Kidney (tissue), 14 donors: ENCODE data around the gene MPHOSPH9. TPM values are rescaled to one million over a fixed set of nuclear protein-coding genes. Genes with fewer than 3 reads are reported as not detected.

Source experiments
- DNase-seq, 5 donors: peaks; one replicate each; pipeline ENCODE4 v3.0.0-alpha.2; 2013 to 2020
- FAIRE-seq: peaks from 2 replicates; lab custom pipeline; 2012; peaks lifted over from hg19 to GRCh38; lab: Jason Lieb, UNC
- H3K27ac ChIP-seq, 2 donors: one replicate each; pipeline ENCODE4 v1.7.0; 2013; ENCODE audit warnings: low read depth in 2 of 2, low read length in 2 of 2, inconsistent platforms in 1 of 2
- H3K27me3 ChIP-seq: one replicate; pipeline ENCODE4 v1.7.1; 2013; ENCODE audit warnings: low read length, inconsistent platforms; ENCODE audit not compliant: control insufficient read depth, insufficient read depth
- H3K36me3 ChIP-seq, 3 donors: one replicate each; pipeline versions ENCODE4 v1.7.0 to v1.7.1; 2013; ENCODE audit warnings: low read length in 3 of 3, control low read depth in 1 of 3, inconsistent platforms in 1 of 3; ENCODE audit not compliant: insufficient read depth in 3 of 3, control insufficient read depth in 2 of 3
- H3K4me1 ChIP-seq, 3 donors: one replicate each; pipeline versions ENCODE4 v1.7.0 to v1.7.1; 2013; ENCODE audit warnings: low read length in 3 of 3, inconsistent platforms in 1 of 3, low read depth in 1 of 3; ENCODE audit not compliant: control insufficient read depth in 2 of 3, insufficient read depth in 2 of 3
- H3K4me3 ChIP-seq, 3 donors: one replicate each; pipeline versions ENCODE4 v1.7.0 to v1.8.1; 2013; ENCODE audit warnings: low read length in 3 of 3, control low read depth in 1 of 3, inconsistent platforms in 1 of 3
- H3K9ac ChIP-seq, 3 donors: one replicate each; pipeline versions ENCODE4 v1.7.0 to v1.7.1; 2013; ENCODE audit warnings: low read length in 3 of 3, control low read depth in 1 of 3, inconsistent platforms in 1 of 3
- H3K9me3 ChIP-seq, 3 donors: one replicate each; pipeline versions ENCODE4 v1.7.0 to v1.7.1; 2013; ENCODE audit warnings: low read length in 3 of 3, control low read depth in 1 of 3, inconsistent platforms in 1 of 3; ENCODE audit not compliant: control insufficient read depth in 2 of 3, insufficient read depth in 1 of 3
- intact Hi-C: fragments of 100-400 bp; cut with DNase I; formaldehyde crosslinking; loops from one replicate; pipeline ENCODE4 v1.11.1; 2022
- polyA plus RNA-seq: library from polyadenylated mRNA; stranded (reverse); fragments of 350-450 nt; fragmentation: Illumina TruSeq; extraction: RNeasy Lipid Tissue Mini Kit (QIAGEN cat#74804); gene quantifications from one replicate; pipeline ENCODE4 v1.2.3, GENCODE V29; 2014; ENCODE audit warnings: low read depth, low replicate concordance; ENCODE audit not compliant: insufficient read depth
- total RNA-seq: library from RNA; stranded (reverse); fragmentation: NEBNext Ultra II Directional; extraction: Animal tissue kit (Norgen Biotek cat#: 25700); gene quantifications from one replicate; pipeline ENCODE4 v1.2.1, GENCODE V29; 2021
- TF ChIP-seq, protein P1 (sequence below): IDR thresholded peaks from 3 replicates; pipeline ENCODE4 v1.5.1; 2012; ENCODE audit warnings: mild to moderate bottlenecking, moderate library complexity, borderline replicate concordance; ENCODE audit not compliant: insufficient read depth; ENCODE audit errors: extremely low read depth
- donor health status: control.
- donor health status: control.
- donor health status: control.
- donor health status: control.
- donor health status: control.
- donor health status: DM: yes; HTN: yes; CAD: no.
- donor health status: Normal renal cell carcinoma (clear cell type).

Gene MPHOSPH9
- total and polyA plus RNA-seq, 2 donors from 2014 or later: 7.2 to 25.2 TPM

DNA sequence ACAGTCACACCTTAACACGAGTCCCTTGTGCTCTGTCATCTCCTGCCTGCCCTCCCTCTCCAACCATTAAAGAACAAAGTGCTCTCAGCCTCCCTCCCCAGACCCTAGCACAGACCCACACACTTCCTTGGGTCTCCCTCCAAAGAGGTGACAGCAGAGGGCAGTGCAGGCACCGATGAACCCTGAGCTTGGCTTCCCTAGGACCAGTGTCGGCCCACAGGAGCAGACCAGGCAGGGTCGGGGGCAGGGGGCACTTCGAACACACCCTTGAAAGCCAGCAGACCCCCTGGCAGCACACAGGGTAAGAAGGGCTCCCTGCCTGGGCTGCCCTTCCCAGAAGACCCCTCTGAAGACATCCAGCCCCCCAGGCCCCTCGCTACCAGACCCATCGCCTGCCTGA is 31.7 kb upstream of the MPHOSPH9 start:
- H3K4me1 ChIP-seq: peaks cover 0 to 12% (median 0%) of the 10 kb centered on the region in 3 donors
- H3K27ac ChIP-seq: no peak overlapping the region
- TF ChIP-seq, protein P1, sequence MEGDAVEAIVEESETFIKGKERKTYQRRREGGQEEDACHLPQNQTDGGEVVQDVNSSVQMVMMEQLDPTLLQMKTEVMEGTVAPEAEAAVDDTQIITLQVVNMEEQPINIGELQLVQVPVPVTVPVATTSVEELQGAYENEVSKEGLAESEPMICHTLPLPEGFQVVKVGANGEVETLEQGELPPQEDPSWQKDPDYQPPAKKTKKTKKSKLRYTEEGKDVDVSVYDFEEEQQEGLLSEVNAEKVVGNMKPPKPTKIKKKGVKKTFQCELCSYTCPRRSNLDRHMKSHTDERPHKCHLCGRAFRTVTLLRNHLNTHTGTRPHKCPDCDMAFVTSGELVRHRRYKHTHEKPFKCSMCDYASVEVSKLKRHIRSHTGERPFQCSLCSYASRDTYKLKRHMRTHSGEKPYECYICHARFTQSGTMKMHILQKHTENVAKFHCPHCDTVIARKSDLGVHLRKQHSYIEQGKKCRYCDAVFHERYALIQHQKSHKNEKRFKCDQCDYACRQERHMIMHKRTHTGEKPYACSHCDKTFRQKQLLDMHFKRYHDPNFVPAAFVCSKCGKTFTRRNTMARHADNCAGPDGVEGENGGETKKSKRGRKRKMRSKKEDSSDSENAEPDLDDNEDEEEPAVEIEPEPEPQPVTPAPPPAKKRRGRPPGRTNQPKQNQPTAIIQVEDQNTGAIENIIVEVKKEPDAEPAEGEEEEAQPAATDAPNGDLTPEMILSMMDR: peak; percentile 4
- FAIRE-seq (no peak), DNase-seq (no peak)
- H3K9ac ChIP-seq: no peak overlapping the region
- H3K9me3 ChIP-seq: no peaks in the 10 kb centered on the region
- H3K4me3 ChIP-seq: no peak overlapping the region
- intact Hi-C loops: no loop called here
- H3K36me3 ChIP-seq: peaks cover 4 to 17% (median 14%) of the 10 kb centered on the region in 3 donors
- H3K27me3 ChIP-seq: no peaks in the 10 kb centered on the region

GRCh38 chr12:123263196-123263817 is 30.4 kb upstream of the MPHOSPH9 start:
- FAIRE-seq: no peak
- Histone ChIP-seq H3K9me3 (no peaks in the 10 kb centered on the region), H3K27me3 (no peaks in the 10 kb centered on the region), H3K36me3 (peaks cover 4 to 26% (median 14%) of the 10 kb centered on the region in 3 donors), H3K4me1 (peaks cover 0 to 4% (median 3%) of the 10 kb centered on the region in 3 donors), H3K9ac (no peak overlapping the region), H3K27ac (no peak overlapping the region), H3K4me3 (no peak overlapping the region)
- TF ChIP-seq, protein P1: no peak
- no peak for DNase-seq
- intact Hi-C loops: no loop called here

- Histone ChIP-seq H3K4me1 (peaks cover 0 to 3% (median 0%) of the 10 kb centered on the region in 3 donors), H3K27me3 (no peaks in the 10 kb centered on the region), H3K27ac (no peak overlapping the region), H3K9ac (no peak overlapping the region), H3K9me3 (no peaks in the 10 kb centered on the region), H3K4me3 (no peak overlapping the region), H3K36me3 (peaks cover 6 to 26% (median 12%) of the 10 kb centered on the region in 3 donors)
- DNase-seq (no peak), FAIRE-seq (no peak)
- intact Hi-C loops: no loop called here
- TF ChIP-seq, protein P1: no peak
Measured at GRCh38 chr12:123261196-123261595, 28.3 kb upstream of the MPHOSPH9 start.
